NOMO-1 treated with DMSO at 0.1 percent for 48 hours (cell line): Measurements from ENCODE around the gene ARL14EP.

ENCODE experiments used
- DNase-seq: peaks from one replicate; lab custom pipeline; 2025; ENCODE audit not compliant: unreplicated experiment; lab: John Stamatoyannopoulos, UW

Gene ARL14EP

DNA sequence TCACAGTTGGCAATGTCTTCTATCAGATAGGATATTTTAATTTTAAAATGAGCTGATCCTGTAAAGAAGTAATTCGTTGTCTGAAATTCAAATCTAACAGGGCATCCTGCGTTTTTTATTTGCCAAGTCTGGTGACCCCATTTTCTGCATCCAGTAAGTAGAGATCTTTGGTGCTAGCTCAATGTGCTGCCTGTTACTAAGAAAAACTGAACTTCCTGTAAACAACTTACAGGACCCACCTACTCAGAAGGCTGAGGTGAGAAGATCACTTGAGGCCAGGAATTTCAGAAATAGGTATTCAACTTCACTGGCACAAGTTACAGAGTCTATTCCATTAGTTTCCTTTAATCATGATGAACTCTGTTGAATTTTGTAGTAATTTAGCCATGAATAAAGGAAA, 4.0 kb downstream of the ARL14EP start:
- no peak for DNase-seq

- no peak for DNase-seq
These were observed 5.8 kb downstream of the ARL14EP start for GRCh38 chr11:30328681-30329080.

- no peak for DNase-seq
These were observed 6.4 kb downstream of the ARL14EP start for GRCh38 chr11:30329150-30329940.

- DNase-seq = no peak
These were observed 10.5 kb downstream of the ARL14EP start for GRCh38 chr11:30333405-30333804.

- peak; percentile 95 for DNase-seq
These were observed 19.8 kb downstream of the ARL14EP start for GRCh38 chr11:30342736-30343166.

DNA sequence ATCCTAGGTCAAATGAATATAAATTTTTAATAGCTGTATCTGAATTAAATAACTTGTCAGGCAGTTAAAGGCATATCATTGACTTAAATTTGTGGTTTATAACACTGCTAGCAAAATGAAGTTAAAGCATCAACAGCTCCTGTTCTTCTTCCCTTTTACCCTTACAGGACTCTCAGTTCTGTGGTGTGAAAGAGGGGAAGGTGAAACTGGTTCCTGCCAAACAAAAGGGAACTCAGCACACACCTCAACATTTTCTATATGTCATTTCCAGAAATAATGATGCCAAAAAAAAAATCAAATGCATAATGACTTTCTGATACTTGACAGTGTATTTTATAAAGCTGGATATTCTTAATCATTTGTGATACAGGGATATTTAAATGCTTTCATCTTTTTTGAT, 21.2 kb downstream of the ARL14EP start:
- DNase-seq = peak; percentile 72

- no peak for DNase-seq
These were observed 22.7 kb downstream of the ARL14EP start for GRCh38 chr11:30345644-30346043.

- peak; percentile 74 for DNase-seq
These were observed 23.3 kb downstream of the ARL14EP start for GRCh38 chr11:30346068-30346688.

- DNase-seq = no peak
These were observed 25.1 kb downstream of the ARL14EP start for GRCh38 chr11:30348035-30348434.

DNA sequence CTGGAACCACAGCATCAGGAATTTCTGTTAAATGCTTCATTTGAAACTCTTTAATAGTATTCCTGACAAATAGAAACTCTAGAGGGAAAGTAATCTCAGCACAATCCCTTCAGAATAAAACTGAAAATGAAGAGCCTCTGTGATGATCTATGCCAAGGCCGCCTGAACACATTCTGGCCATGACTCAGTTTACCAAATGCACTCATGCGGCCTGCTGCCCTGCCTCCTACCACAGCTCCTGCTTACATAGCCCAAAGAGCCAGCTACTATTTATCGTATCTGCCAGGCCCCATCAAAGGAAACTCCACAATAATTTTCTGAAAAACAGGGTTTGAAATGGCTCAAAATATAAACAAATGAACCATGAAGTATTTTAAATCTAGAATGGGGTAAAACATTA, 27.0 kb downstream of the ARL14EP start:
- no peak for DNase-seq

GRCh38 chr11:30350384-30350783, 27.5 kb downstream of the ARL14EP start:
- DNase-seq = no peak

- no peak for DNase-seq
These were observed 28.2 kb downstream of the ARL14EP start for GRCh38 chr11:30351061-30351460.

DNA sequence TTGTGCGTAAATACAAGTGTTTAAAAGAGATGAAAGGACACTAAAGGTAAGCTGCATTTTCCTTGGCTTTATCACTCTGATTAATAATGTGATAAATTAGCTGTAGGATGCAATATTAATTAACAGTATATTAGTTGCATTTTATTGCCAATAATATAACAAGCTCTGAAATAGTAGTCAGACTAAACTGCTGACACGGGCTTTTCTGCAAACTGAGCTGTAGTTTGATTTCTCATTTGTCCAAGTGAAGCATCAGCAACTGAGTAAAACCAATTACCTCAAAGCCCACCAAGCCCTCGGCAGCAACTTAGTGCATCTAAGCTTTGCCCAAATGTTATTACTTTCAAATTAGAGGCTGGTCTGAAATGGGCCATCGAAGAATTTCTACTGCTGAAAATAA, 33.5 kb downstream of the ARL14EP start:
- DNase-seq = no peak

DNA sequence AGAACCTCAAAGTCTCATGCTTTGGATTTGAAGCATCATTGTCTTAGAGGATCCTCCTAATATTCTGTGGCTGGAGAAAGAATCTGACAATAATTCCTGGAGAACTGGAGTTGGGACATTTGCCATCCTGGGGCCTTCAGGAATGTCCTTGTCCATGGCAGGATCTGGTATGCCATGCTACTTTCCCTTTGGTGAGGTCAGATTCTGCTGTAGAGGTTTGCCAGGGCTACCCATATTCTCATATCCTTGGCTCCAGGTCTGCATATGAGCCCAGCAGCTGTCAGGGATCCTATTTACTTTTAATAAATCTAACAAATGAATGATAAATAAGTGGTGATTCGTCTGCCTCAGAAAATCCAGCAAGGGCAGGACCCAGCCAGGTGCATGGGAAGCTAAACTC, 35.0 kb downstream of the ARL14EP start:
- no peak for DNase-seq

DNA sequence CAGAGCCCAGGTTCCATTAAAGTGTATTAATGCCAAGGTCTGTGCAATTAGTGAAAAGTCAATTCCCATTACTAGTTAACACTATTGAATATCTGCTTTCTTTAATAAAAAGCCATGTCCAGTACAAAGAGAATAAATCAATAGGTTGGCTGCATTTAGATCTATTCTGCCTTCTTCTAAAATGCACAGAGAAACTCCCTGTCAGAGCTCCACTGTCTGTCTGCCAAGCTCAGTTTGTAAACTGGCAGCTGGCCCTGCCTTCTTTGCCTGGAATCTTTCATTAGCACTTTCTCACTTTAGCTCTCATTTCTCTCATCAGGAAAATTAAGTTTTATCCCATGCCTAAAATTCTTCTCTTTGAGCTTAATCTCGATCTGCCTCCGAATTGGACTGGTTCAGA, 35.6 kb downstream of the ARL14EP start:
- DNase-seq = no peak

DNA sequence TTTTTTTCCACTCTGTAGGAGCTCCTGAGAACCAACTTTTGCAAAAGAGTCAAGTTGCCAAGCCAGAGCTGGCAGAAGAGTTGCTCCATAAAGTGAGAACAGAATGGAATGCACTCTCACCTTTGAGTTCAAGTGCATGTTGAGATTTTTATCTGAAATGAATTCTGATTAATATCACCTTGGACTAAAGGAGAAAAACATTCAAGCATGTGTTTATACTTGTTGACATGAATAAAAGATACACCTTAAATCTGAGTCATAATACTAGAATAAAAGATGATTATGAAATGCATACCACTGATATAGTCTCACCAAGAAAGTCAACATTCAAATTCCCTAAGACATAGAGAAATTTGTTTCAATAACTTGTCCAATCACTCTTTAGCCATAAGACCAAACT, 37.8 kb downstream of the ARL14EP start:
- no peak for DNase-seq

DNA sequence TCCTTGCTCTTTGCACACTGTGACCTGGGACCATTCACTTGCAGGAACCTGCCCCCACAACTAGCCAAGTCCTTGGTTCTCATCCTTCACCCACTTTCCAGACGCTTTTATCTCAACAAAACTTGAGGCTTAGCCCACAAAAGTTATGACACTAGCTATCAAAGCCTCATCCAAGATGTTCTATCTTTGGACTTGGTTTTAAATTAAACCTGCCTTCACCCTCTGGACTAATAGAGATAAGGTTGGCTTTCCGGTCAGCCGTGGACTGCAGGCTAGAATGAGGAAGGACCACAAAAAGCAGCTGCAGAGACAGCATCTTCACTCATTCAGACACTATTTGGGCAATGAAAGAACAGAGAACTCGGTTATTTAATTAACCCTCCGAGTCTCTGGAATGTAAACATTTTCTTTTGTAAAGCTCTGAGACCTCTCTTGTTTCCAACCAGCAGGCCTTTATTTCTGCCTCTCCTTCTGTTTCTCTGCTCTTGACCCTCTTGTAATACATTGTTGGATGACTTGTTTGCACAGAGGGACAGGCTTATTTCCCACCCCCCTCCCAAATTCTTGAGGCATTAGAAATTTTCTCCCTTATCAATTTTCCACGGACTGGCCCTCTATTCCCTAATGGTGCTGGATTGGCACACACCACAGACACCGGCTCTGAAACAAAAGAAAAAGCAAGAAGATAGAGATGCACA, 41.4 kb downstream of the ARL14EP start:
- no peak for DNase-seq

GRCh38 chr11:30364837-30365482, 42.1 kb downstream of the ARL14EP start:
- no peak for DNase-seq

- no peak for DNase-seq
These were observed 43.1 kb downstream of the ARL14EP start for GRCh38 chr11:30365793-30366517.

DNA sequence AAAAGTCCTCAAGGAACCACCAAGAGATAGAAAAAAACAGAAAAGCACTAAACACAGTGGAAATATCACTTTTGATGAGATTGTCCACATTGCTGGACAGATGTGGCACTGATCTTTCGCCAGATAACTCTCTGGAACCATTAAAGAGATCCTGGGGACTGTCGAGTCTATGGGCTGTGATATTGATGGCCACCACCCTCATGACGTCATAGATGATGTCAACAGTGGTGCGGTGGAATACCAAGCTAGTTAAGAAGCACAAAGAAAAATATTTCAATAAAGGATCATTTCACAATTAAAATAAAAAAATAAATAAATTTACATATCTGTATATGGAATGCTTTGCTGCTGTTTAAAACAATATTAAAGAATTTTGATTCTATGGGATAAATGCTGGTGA, 45.5 kb downstream of the ARL14EP start:
- DNase-seq = no peak

DNA sequence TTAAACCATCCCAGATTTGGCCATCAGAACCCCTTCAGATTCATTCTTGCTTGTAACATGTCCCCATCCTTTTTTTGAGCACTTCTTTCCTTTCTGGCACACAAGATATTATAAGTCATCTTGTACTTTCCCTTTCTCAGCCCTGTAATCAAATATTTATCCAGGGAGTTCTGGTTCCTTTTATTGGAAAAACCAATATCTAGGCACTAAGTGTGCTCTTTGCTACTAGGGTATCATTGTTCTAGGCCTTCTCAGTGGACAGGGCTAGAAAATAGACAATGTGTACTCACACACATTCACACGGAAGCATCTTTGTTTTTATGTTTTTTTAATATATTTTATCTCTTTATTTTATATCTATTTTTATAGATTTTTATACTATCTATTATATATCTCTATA, 47.3 kb downstream of the ARL14EP start:
- DNase-seq = no peak
